M059J (cell line): ENCODE data around the gene TEX51. TPM values are rescaled to one million over a fixed set of nuclear protein-coding genes. Genes with fewer than 3 reads are reported as not detected.

Experiments
- total RNA-seq: library from RNA; depleted of rRNA; stranded (reverse); fragments of >200 nt; shearing (Covaris generic); gene quantifications from 2 replicates; pipeline ENCODE4 v1.2.3, GENCODE V29; 2014; rRNA removed

TEX51 gene
- total RNA-seq, 1 experiment from 2014 or later: not detected

Other genes with a start within 250 kb of the TEX51 start
- 4.1 and 7.4 TPM in 2 replicates for gene GYPC, start 242.7 kb upstream of the TEX51 start, total RNA-seq
- 36.3 and 51.1 TPM in 2 replicates for gene BIN1, start 208.3 kb downstream of the TEX51 start, total RNA-seq